Liver (tissue), 3 donors: ENCODE data around the gene FCN3.

Experiments used
- ATF3 ChIP-seq: IDR thresholded peaks from 2 replicates; pipeline ENCODE4 v1.6.1; 2016; ENCODE audit warnings: antibody characterized with exemption
- CTCF ChIP-seq: fragments of 150-350 bp; IDR thresholded peaks from 2 replicates; pipeline ENCODE4 v1.5.1; 2017; ENCODE audit warnings: improper control_type of control experiment, low read depth, low read length; ENCODE audit not compliant: missing input control
- EGR1 ChIP-seq, 2 donors: IDR thresholded peaks; 2 replicates each; pipeline ENCODE4 v1.6.1; 2016 to 2018; ENCODE audit warnings: antibody characterized with exemption in 2 of 2, low read depth in 2 of 2
- GABPA ChIP-seq, 2 donors: IDR thresholded peaks in 1 of 2; conservative IDR thresholded peaks in 1 of 2; 2 replicates each; pipeline ENCODE4 v1.6.1; 2016; ENCODE audit warnings: antibody characterized with exemption in 2 of 2, mild to moderate bottlenecking in 1 of 2, moderate library complexity in 1 of 2
- HNF4A ChIP-seq, 2 donors: conservative IDR thresholded peaks; 2 replicates each; pipeline ENCODE4 v1.6.1; 2016; ENCODE audit warnings: antibody characterized with exemption in 2 of 2, mild to moderate bottlenecking in 2 of 2
- HNF4G ChIP-seq: IDR thresholded peaks from 2 replicates; pipeline ENCODE4 v1.6.1; 2016; ENCODE audit warnings: antibody characterized with exemption
- JUND ChIP-seq, 2 donors: IDR thresholded peaks; 2 replicates each; pipeline ENCODE4 v1.6.1; 2016; ENCODE audit warnings: antibody characterized with exemption in 2 of 2
- MAX ChIP-seq: IDR thresholded peaks from 2 replicates; pipeline ENCODE4 v1.6.1; 2016; ENCODE audit warnings: antibody characterized with exemption
- RAD21 ChIP-seq, 2 donors: IDR thresholded peaks; 2 replicates each; pipeline ENCODE4 v1.6.1; 2016; ENCODE audit warnings: antibody characterized with exemption in 2 of 2, mild to moderate bottlenecking in 2 of 2
- REST ChIP-seq: IDR thresholded peaks from 2 replicates; pipeline ENCODE4 v1.6.1; 2016; ENCODE audit warnings: antibody characterized with exemption, mild to moderate bottlenecking
- RXRA ChIP-seq, 2 donors: IDR thresholded peaks; 2 replicates each; pipeline ENCODE4 v1.6.1; 2017 to 2018; ENCODE audit warnings: antibody characterized with exemption in 2 of 2, mild to moderate bottlenecking in 1 of 2
- SP1 ChIP-seq: IDR thresholded peaks from 2 replicates; pipeline ENCODE4 v1.6.1; 2018; ENCODE audit warnings: antibody characterized with exemption, mild to moderate bottlenecking
- TAF1 ChIP-seq: conservative IDR thresholded peaks from 2 replicates; pipeline ENCODE4 v1.6.1; 2016; ENCODE audit warnings: antibody characterized with exemption, mild to moderate bottlenecking
- YY1 ChIP-seq: IDR thresholded peaks from 2 replicates; pipeline ENCODE4 v1.6.1; 2016; ENCODE audit warnings: antibody characterized with exemption, mild to moderate bottlenecking
- donor health status: healthy.
- donor health status: healthy.

GRCh38 chr1:27366113-27366410, 8.6 kb downstream of the FCN3 start:
- no peak for TF ChIP-seq CTCF
- no peak for TF ChIP-seq ATF3
- TF ChIP-seq YY1 = no peak
- no peak for TF ChIP-seq RXRA (IDR thresholded peaks at IDR 0.05)
- TF ChIP-seq MAX = no peak
- no peak for TF ChIP-seq TAF1
- TF ChIP-seq EGR1 (IDR thresholded peaks at IDR 0.05; ENCODE audit: low read depth in 2 of 2) = no peak
- no peak for TF ChIP-seq REST
- no peak for TF ChIP-seq JUND (IDR thresholded peaks at IDR 0.05)
- no peak for TF ChIP-seq HNF4G
- no peak for TF ChIP-seq SP1
- no peak for TF ChIP-seq RAD21 (IDR thresholded peaks at IDR 0.05)
- no peak for TF ChIP-seq GABPA (IDR thresholded peaks at IDR 0.05 in 1 of 2, conservative IDR thresholded peaks at IDR 0.05 in 1 of 2)
- TF ChIP-seq HNF4A (conservative IDR thresholded peaks at IDR 0.05) = no peak
